NCI-H748 (cell line): ENCODE data around the gene LIN28A.

Experiments
- DNase-seq: peaks from one replicate; lab custom pipeline; 2025; ENCODE audit not compliant: unreplicated experiment; lab: John Stamatoyannopoulos, UW

LIN28A gene

GRCh38 chr1:26478159-26478558, 67.5 kb downstream of the LIN28A start:
- no peak for DNase-seq

- DNase-seq = no peak
Observed at GRCh38 chr1:26478988-26479387, 68.4 kb downstream of the LIN28A start.
